22Rv1 (cell line): ENCODE results near the gene GAB4.

ENCODE experiments used
- ZFX ChIP-seq: fragments of 450-650 bp; IDR thresholded peaks from 2 replicates; pipeline ENCODE4 v1.6.1; 2017; ENCODE audit warnings: antibody characterized with exemption, borderline replicate concordance
- TF ChIP-seq, protein P1 (sequence below): fragments of 450-650 bp; IDR thresholded peaks from 2 replicates; pipeline ENCODE4 v1.5.1; 2017; ENCODE audit warnings: mild to moderate bottlenecking

DNA sequence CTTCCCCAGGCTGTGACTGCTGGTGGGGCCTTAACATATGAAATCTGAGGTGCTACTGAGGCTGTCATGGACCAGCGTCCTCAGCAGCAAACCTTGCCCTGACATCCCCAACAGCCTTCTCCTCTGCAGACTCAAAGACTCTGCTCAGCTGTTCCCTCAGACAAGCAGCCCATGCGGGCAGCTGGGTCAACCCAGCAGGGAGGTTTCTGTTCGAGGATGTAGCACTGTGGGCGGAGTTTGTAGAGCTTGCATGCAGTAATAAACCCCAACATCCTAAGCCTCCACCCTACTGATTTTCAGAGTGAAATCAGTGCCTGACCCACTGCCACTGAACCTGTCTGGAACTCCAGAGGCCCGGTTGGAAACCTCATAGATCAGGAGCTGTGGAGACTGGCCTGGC is 94.0 kb downstream of the GAB4 start:
- TF ChIP-seq, protein P1, sequence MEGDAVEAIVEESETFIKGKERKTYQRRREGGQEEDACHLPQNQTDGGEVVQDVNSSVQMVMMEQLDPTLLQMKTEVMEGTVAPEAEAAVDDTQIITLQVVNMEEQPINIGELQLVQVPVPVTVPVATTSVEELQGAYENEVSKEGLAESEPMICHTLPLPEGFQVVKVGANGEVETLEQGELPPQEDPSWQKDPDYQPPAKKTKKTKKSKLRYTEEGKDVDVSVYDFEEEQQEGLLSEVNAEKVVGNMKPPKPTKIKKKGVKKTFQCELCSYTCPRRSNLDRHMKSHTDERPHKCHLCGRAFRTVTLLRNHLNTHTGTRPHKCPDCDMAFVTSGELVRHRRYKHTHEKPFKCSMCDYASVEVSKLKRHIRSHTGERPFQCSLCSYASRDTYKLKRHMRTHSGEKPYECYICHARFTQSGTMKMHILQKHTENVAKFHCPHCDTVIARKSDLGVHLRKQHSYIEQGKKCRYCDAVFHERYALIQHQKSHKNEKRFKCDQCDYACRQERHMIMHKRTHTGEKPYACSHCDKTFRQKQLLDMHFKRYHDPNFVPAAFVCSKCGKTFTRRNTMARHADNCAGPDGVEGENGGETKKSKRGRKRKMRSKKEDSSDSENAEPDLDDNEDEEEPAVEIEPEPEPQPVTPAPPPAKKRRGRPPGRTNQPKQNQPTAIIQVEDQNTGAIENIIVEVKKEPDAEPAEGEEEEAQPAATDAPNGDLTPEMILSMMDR = no peak
- TF ChIP-seq ZFX = no peak
